ENCODE measurements around the gene MAMDC2.

MAMDC2 gene

GRCh38 chr9:70261131-70261870 is 217.7 kb downstream of the MAMDC2 start:
- no peaks in the 10 kb centered on the region for H3K27me3 ChIP-seq (ENCODE audit: insufficient read depth, low read length, poor library complexity, severe bottlenecking)
- no peaks in the 10 kb centered on the region for H3K9me2 ChIP-seq (replicated peaks; ENCODE audit: low read depth, low read length)
- H3F3A ChIP-seq (ENCODE audit: low read depth): no peaks in the 10 kb centered on the region
- H3K36me3 ChIP-seq (ENCODE audit: insufficient read depth, low read length): peaks cover 19% of the 10 kb centered on the region; the same call in 1 of the 2 replicates
- no peak overlapping the region for H2AFZ ChIP-seq (ENCODE audit: low read length)
- peak overlapping the region; percentile 90 for H3K9ac ChIP-seq (ENCODE audit: low read depth, low read length, poor library complexity, severe bottlenecking)
- no peaks in the 10 kb centered on the region for H3K9me3 ChIP-seq (ENCODE audit: insufficient read depth, low read depth, low read length)
- no peak for TF ChIP-seq EZH2phosphoT487 (IDR thresholded peaks at IDR 0.05; ENCODE audit: borderline replicate concordance)
- TF ChIP-seq, protein P1, sequence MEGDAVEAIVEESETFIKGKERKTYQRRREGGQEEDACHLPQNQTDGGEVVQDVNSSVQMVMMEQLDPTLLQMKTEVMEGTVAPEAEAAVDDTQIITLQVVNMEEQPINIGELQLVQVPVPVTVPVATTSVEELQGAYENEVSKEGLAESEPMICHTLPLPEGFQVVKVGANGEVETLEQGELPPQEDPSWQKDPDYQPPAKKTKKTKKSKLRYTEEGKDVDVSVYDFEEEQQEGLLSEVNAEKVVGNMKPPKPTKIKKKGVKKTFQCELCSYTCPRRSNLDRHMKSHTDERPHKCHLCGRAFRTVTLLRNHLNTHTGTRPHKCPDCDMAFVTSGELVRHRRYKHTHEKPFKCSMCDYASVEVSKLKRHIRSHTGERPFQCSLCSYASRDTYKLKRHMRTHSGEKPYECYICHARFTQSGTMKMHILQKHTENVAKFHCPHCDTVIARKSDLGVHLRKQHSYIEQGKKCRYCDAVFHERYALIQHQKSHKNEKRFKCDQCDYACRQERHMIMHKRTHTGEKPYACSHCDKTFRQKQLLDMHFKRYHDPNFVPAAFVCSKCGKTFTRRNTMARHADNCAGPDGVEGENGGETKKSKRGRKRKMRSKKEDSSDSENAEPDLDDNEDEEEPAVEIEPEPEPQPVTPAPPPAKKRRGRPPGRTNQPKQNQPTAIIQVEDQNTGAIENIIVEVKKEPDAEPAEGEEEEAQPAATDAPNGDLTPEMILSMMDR (conservative IDR thresholded peaks at IDR 0.05; ENCODE audit: low read length): no peak
- H4K20me1 ChIP-seq (ENCODE audit: insufficient read depth, low read length, poor library complexity, severe bottlenecking): peaks cover 62% of the 10 kb centered on the region
- peak overlapping the region; percentile 79 for H3K4me3 ChIP-seq (ENCODE audit: low read length, poor library complexity, severe bottlenecking)
- H3K4me1 ChIP-seq (ENCODE audit: insufficient read depth, low read length, poor library complexity, severe bottlenecking): peaks cover 73% of the 10 kb centered on the region
- peak overlapping the region; percentile 96 for H3K4me2 ChIP-seq (ENCODE audit: low read depth, low read length, poor library complexity, severe bottlenecking)
- peaks cover 82% of the 10 kb centered on the region for H3K79me2 ChIP-seq (ENCODE audit: insufficient read depth, low read length)

DNA sequence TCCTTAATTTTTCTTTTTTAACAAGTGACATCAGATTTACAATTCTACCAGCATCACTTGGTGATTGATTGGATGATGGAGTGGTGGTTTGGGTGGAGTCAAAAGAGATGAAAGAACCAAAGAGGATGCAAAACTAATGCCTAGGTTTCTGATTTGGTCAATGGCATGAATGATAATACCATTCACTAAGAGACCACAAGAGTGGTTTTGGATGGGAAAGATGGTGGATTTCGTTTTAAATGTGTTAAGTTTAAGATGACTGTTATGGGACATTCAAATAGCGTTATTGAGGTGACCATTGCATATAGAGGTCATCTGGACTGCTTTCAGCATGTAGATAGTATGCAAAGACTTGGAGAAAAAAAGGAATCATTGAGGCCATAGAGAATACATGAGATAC is 218.7 kb downstream of the MAMDC2 start:
- no peak overlapping the region for H2AFZ ChIP-seq (ENCODE audit: low read length)
- H3K4me1 ChIP-seq (ENCODE audit: insufficient read depth, low read length, poor library complexity, severe bottlenecking): peaks cover 73% of the 10 kb centered on the region
- H3F3A ChIP-seq (ENCODE audit: low read depth): no peaks in the 10 kb centered on the region
- peaks cover 24% of the 10 kb centered on the region; the same call in 1 of the 2 replicates for H3K36me3 ChIP-seq (ENCODE audit: insufficient read depth, low read length)
- no peaks in the 10 kb centered on the region for H3K9me3 ChIP-seq (ENCODE audit: insufficient read depth, low read depth, low read length)
- H3K9ac ChIP-seq (ENCODE audit: low read depth, low read length, poor library complexity, severe bottlenecking): peak overlapping the region; percentile 90
- no peaks in the 10 kb centered on the region for H3K27me3 ChIP-seq (ENCODE audit: insufficient read depth, low read length, poor library complexity, severe bottlenecking)
- H3K79me2 ChIP-seq (ENCODE audit: insufficient read depth, low read length): peaks cover 85% of the 10 kb centered on the region
- no peak for TF ChIP-seq EZH2phosphoT487 (IDR thresholded peaks at IDR 0.05; ENCODE audit: borderline replicate concordance)
- TF ChIP-seq, protein P1 (conservative IDR thresholded peaks at IDR 0.05; ENCODE audit: low read length): no peak
- peak overlapping the region; percentile 79 for H3K4me3 ChIP-seq (ENCODE audit: low read length, poor library complexity, severe bottlenecking)
- H3K4me2 ChIP-seq (ENCODE audit: low read depth, low read length, poor library complexity, severe bottlenecking): peak overlapping the region; percentile 96
- H4K20me1 ChIP-seq (ENCODE audit: insufficient read depth, low read length, poor library complexity, severe bottlenecking): peaks cover 72% of the 10 kb centered on the region
- no peaks in the 10 kb centered on the region for H3K9me2 ChIP-seq (replicated peaks; ENCODE audit: low read depth, low read length)

- Histone ChIP-seq H3K4me1 (ENCODE audit: insufficient read depth, low read length, poor library complexity, severe bottlenecking) (peaks cover 71% of the 10 kb centered on the region), H2AFZ (ENCODE audit: low read length) (no peak overlapping the region), H3K9ac (ENCODE audit: low read depth, low read length, poor library complexity, severe bottlenecking) (peak overlapping the region; percentile 90), H4K20me1 (ENCODE audit: insufficient read depth, low read length, poor library complexity, severe bottlenecking) (peaks cover 77% of the 10 kb centered on the region), H3F3A (ENCODE audit: low read depth) (no peaks in the 10 kb centered on the region), H3K36me3 (ENCODE audit: insufficient read depth, low read length) (peaks cover 24% of the 10 kb centered on the region; the same call in 1 of the 2 replicates), H3K9me2 (replicated peaks; ENCODE audit: low read depth, low read length) (no peaks in the 10 kb centered on the region), H3K4me3 (ENCODE audit: low read length, poor library complexity, severe bottlenecking) (peak overlapping the region; percentile 79), H3K4me2 (ENCODE audit: low read depth, low read length, poor library complexity, severe bottlenecking) (peak overlapping the region; percentile 96), H3K9me3 (ENCODE audit: insufficient read depth, low read depth, low read length) (no peaks in the 10 kb centered on the region), H3K79me2 (ENCODE audit: insufficient read depth, low read length) (peaks cover 84% of the 10 kb centered on the region), H3K27me3 (ENCODE audit: insufficient read depth, low read length, poor library complexity, severe bottlenecking) (no peaks in the 10 kb centered on the region)
- TF ChIP-seq, protein P1 (conservative IDR thresholded peaks at IDR 0.05; ENCODE audit: low read length): no peak
- no peak for TF ChIP-seq EZH2phosphoT487 (IDR thresholded peaks at IDR 0.05; ENCODE audit: borderline replicate concordance)
Observed at GRCh38 chr9:70262948-70263347, 219.3 kb downstream of the MAMDC2 start.
